Nephron progenitor cell (in vitro differentiated cells): ENCODE data around the gene PAPOLA.
A peak's percentile ranks its signal among the peaks of the same experiment; 100 is the strongest.

Experiments used
- DNase-seq: peaks from one replicate; pipeline ENCODE4 v3.0.0; 2021
- H3K27ac Mint-ChIP-seq: 2 replicates; pipeline ENCODE4 v1.8.0; 2021; ENCODE audit warnings: mild to moderate bottlenecking, moderate library complexity, mixed read lengths
- H3K27me3 Mint-ChIP-seq: 2 replicates; pipeline ENCODE4 v1.8.0; 2021; ENCODE audit warnings: mild to moderate bottlenecking, low read depth, mixed read lengths; ENCODE audit not compliant: poor library complexity
- H3K36me3 Mint-ChIP-seq: 2 replicates; pipeline ENCODE4 v1.8.0; 2021; ENCODE audit warnings: low read depth, mixed read lengths
- H3K4me1 Mint-ChIP-seq: 2 replicates; pipeline ENCODE4 v1.8.0; 2021; ENCODE audit warnings: mixed read lengths
- H3K4me3 Mint-ChIP-seq: 2 replicates; pipeline ENCODE4 v1.8.0; 2021; ENCODE audit warnings: mild to moderate bottlenecking, moderate library complexity, mixed read lengths
- H3K9me3 Mint-ChIP-seq: 2 replicates; pipeline ENCODE4 v1.8.0; 2021; ENCODE audit warnings: mild to moderate bottlenecking, moderate library complexity, mixed read lengths
- CTCF ChIP-seq: fragments of 200-600 bp; sonication (generic); IDR thresholded peaks from 2 replicates; pipeline ENCODE4 v1.5.0; 2021; ENCODE audit warnings: antibody characterized with exemption

Gene PAPOLA

GRCh38 chr14:96586056-96586455 lies 83.9 kb downstream of the PAPOLA start:
- Mint-ChIP-seq H3K27me3 (peaks cover 24% of the 10 kb centered on the region), H3K36me3 (no peaks in the 10 kb centered on the region), H3K9me3 (no peaks in the 10 kb centered on the region), H3K4me3 (no peak overlapping the region), H3K4me1 (peaks cover 88% of the 10 kb centered on the region), H3K27ac (no peak overlapping the region)
- TF ChIP-seq CTCF = no peak
- DNase-seq = no peak

DNA sequence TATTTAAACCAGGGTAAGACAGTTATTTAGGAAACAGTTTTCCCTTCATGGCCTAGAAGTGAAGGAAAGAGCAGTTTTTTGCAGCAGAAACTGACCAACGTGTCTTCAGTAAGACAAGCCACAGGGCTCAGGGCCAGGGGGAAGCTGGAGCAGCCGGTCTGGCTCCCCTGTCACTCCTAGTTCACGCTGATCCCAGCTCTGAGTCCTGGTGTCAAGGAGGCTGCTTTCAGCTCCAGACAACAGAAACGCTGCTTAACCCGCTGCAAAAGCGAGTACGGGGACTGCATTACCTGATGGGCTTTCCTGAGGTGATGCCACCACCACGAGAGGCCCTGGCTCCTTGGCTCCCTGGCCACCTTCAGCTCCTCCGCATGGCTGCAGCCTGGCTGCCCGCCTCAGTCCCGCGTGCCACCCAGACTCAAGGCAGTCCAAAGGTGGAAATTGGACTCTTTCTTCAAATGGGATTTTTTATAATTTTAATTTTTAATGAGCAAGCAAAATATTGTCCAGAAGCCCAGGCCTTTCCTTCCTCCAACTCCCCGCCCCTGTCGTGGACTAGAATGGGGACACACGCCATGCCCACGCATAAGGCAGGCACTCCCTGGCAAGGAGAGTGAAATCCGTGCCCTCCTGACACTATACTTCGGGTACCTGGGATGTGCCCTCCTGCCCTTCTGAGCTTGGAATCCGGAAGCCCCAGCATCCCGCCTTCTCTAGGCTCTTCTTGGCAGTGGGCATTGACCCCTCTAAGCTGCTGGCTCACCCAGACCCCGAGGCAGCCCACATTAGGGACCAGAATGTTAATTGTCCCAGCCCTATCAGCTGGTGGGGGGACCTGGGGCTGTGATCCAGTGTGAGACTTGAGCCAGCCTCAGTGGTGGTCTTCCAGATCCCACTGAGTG lies 85.0 kb downstream of the PAPOLA start:
- Mint-ChIP-seq H3K4me3 (no peak overlapping the region), H3K27me3 (peaks cover 18% of the 10 kb centered on the region), H3K36me3 (no peaks in the 10 kb centered on the region), H3K4me1 (peaks cover 77% of the 10 kb centered on the region), H3K27ac (no peak overlapping the region), H3K9me3 (no peaks in the 10 kb centered on the region)
- no peak for TF ChIP-seq CTCF
- no peak for DNase-seq

- no peak for DNase-seq
- H3K9me3 Mint-ChIP-seq = no peaks in the 10 kb centered on the region
- H3K27me3 Mint-ChIP-seq = peaks cover 11% of the 10 kb centered on the region
- H3K36me3 Mint-ChIP-seq = no peaks in the 10 kb centered on the region
- peaks cover 72% of the 10 kb centered on the region for H3K4me1 Mint-ChIP-seq
- H3K4me3 Mint-ChIP-seq = no peak overlapping the region
- no peak for TF ChIP-seq CTCF
- no peak overlapping the region for H3K27ac Mint-ChIP-seq
Observed at GRCh38 chr14:96587823-96588385, 85.7 kb downstream of the PAPOLA start.

- Mint-ChIP-seq H3K9me3 (no peaks in the 10 kb centered on the region), H3K4me1 (peaks cover 66% of the 10 kb centered on the region), H3K27me3 (peaks cover 13% of the 10 kb centered on the region), H3K4me3 (no peak overlapping the region), H3K27ac (peak overlapping the region; percentile 86), H3K36me3 (no peaks in the 10 kb centered on the region)
- TF ChIP-seq CTCF = no peak
- no peak for DNase-seq
Observed at GRCh38 chr14:96588410-96589257, 86.5 kb downstream of the PAPOLA start.

DNA sequence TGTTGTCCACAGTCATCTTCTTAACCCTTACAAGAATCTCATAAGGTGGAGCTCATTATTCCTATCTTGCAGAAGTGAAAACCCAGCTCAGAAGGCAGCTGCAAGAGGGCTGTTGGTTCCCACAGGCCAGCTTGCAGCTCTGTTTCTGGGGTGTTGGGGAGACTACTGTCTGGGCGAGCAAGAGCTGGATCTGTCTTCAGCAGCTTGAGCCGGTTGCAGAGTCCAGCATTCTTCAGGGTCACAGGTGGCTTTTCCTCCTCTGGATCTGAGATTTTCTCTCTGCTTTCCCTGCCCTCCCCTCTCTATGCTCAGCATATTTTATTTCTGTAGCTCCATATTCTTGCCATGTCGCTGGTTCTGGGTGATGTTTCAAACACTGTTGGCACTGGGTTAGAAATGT lies 87.4 kb downstream of the PAPOLA start:
- Mint-ChIP-seq H3K27me3 (peaks cover 14% of the 10 kb centered on the region), H3K9me3 (no peaks in the 10 kb centered on the region), H3K4me1 (peaks cover 59% of the 10 kb centered on the region), H3K27ac (no peak overlapping the region), H3K4me3 (no peak overlapping the region), H3K36me3 (no peaks in the 10 kb centered on the region)
- TF ChIP-seq CTCF = no peak
- no peak for DNase-seq
